ENCODE data around the gene ATF7.
"Not testable (repeated sequence)": the region's sequence is repeated elsewhere in the genome, so short reads cannot be mapped to it uniquely, and the experiment has no call there.

The ATF7 gene

GRCh38 chr12:53594897-53595615 lies 31.1 kb downstream of the ATF7 start:
- DNase-seq: no peak

GRCh38 chr12:53593707-53594106 lies 32.5 kb downstream of the ATF7 start:
- no peak for DNase-seq

- no peak for DNase-seq
Measured at GRCh38 chr12:53593031-53593430, 33.2 kb downstream of the ATF7 start.

GRCh38 chr12:53592426-53592825 lies 33.8 kb downstream of the ATF7 start:
- no peak for DNase-seq

GRCh38 chr12:53591301-53592206 lies 34.6 kb downstream of the ATF7 start:
- no peak for DNase-seq

- no peak for DNase-seq
Measured at GRCh38 chr12:53590652-53591051, 35.5 kb downstream of the ATF7 start.

GRCh38 chr12:53589915-53590314 lies 36.3 kb downstream of the ATF7 start:
- DNase-seq: no peak

GRCh38 chr12:53589423-53589822 lies 36.8 kb downstream of the ATF7 start:
- no peak for DNase-seq

- no peak for DNase-seq
Measured at GRCh38 chr12:53588123-53588522, 38.1 kb downstream of the ATF7 start.

GRCh38 chr12:53586745-53587144 lies 39.4 kb downstream of the ATF7 start:
- DNase-seq: no peak

- no peak for DNase-seq
Measured at GRCh38 chr12:53585448-53586125, 40.6 kb downstream of the ATF7 start.

GRCh38 chr12:53579545-53579955 lies 46.6 kb downstream of the ATF7 start:
- no peak for DNase-seq

GRCh38 chr12:53578783-53579182 lies 47.4 kb downstream of the ATF7 start:
- DNase-seq: no peak

GRCh38 chr12:53577941-53578352 lies 48.2 kb downstream of the ATF7 start:
- no peak for DNase-seq

- no peak for DNase-seq
Measured at GRCh38 chr12:53575502-53576249, 50.5 kb downstream of the ATF7 start.

GRCh38 chr12:53572134-53572758 lies 53.9 kb downstream of the ATF7 start:
- no peak for DNase-seq

GRCh38 chr12:53571295-53571694 lies 54.9 kb downstream of the ATF7 start:
- DNase-seq: no peak

- DNase-seq: no peak
Measured at GRCh38 chr12:53568809-53569557, 57.2 kb downstream of the ATF7 start.

- no peak for DNase-seq
Measured at GRCh38 chr12:53567961-53568808, 58.0 kb downstream of the ATF7 start.

- DNase-seq: not testable (repeated sequence)
Measured at GRCh38 chr12:53565376-53565775, 60.8 kb downstream of the ATF7 start.
